ENCODE results near the gene WDR47.
"Not testable (repeated sequence)": the region's sequence is repeated elsewhere in the genome, so short reads cannot be mapped to it uniquely, and the experiment has no call there.

The WDR47 gene

DNA sequence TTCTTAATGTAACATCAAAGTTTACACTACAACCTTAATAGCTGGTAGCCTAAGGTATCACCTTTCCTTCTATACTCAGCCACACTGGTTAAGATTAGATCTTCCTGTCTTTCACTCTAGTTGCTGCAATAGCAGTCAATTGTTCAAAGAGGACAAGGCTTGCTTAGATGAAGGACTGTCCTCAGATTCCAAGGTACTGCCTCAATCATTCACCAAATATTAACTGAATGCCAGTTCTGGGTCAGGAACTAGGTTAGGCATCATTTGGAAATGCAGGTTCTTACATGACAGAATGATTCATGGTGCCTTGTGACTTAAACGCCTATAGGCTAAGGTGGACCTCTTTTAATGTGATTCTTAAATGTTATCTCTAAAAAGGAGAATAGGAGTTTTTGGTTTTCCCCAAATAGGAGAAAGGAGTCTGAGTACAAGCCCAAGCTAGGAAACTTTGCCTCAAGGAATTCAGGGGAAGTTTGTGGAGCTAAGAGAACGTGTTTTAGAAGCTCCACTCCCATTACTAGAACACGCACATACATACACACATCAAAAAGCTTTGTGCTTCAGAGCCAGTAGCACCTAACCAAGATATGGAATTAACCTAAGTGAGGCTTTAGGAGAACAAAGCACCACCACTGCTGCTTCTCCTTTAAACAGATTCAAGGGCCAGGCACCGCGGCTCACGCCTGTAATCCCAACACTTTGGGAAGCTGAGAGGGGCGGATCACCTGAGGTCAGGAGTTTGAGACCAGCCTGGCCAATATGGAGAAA lies 8.5 kb upstream of the WDR47 start:
- no peak for DNase-seq

DNA sequence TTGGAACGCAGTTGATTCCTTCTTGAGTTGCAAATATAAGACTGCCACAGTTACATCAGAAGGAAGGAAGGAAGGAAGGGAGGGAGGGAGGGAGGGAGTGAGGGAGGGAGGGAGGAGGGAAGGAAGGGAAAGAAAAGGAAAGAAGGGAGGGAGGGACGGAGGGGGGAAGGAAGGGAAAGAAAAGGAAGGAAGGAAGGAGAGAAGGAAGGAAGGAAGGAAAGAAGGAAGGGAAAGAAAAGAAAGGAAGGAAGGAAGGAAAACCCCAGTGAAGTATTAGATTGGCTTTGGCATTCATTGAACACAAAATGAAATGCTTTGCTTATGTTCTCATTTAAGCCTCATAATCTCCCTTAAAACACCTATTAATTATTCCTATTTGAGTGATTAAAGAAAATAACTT lies 6.4 kb upstream of the WDR47 start:
- no peak for DNase-seq

DNA sequence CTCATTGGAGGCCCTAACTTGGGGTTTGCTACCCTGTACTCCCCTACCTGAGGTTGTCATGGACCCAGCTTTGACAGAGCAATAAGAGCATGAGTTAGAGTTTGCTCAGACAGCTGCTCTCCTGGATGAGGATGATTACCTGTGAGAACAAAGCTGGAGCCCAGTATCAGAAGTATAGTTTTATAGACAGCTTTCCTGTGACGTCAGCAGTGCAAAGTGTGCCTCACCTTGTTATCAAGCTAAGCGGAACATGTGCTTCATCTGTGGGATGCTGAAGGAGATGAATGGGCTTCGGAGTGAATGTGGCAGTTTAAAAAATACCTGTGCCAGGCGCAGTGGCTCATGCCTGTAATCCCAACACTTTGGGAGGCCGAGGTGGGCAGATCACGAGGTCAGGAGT lies 5.4 kb upstream of the WDR47 start:
- DNase-seq = no peak

DNA sequence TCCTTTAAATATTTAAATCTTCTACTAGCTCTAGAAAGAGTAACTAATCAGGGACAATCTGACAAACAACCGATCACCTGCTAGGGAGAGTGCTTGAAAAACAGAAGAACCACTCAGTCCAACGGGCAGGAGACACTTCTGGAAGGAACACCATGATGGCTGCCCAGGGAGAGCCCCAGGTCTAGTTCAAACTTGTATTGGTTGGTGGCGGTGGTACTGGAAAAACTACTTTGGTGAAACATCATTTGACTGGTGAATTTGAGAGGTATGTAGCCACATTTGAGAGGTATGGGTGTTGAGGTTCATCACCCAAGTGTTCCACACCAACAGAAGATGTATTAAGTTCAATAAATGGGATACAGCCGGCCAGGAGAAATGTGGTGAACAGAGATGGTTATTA lies 4.8 kb upstream of the WDR47 start:
- DNase-seq = no peak

DNA sequence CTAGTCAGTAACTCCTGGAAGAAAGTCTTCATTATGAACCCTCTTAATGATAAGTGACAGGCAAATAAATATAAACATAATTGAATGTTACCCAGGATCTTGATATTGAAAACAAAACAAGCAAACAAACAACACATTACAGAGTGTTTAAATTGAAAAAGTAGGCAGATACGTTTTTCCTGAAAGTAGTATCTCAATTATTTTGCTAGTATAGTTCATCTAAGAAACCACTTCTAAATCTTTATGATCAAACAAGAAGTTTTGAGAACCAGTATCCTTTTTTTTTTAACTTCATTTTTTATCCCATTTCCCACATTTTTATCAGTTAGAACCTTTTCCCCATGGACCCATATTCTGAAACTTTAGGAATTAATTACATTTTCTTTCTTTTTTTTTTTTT lies 3.7 kb upstream of the WDR47 start:
- no peak for DNase-seq

DNA sequence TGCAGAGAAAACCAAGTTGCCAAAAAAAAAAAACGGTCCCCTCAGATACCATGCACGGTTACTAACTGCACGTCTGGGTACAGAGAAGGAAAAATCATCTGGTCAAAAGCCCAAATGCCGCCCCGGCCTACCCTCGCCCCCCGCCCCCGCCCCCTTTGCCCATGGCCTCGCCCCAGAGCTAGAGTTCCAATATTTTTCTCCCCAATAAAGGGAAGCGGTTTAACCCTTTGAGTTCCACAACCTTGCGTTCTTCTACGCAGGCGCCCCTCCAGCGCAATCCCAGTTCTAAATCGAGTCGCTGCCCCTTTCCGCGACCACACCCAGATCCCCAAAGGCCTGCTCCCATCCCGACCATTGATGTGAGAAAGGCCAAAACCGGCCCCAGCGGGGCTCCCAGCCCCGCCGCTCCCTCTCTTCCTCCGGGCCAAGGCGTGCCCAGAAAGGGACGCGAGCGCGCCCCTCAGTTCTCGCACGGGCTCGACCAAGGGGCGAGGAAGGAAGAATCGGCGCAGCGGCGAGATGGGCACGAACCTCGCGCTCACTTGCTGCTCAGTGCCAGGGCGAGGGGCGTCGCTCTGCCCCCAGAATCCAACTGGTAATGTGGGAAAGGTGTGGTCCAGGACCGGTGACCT lies 797 bp downstream of the WDR47 start:
- DNase-seq = peak; percentile 18

DNA sequence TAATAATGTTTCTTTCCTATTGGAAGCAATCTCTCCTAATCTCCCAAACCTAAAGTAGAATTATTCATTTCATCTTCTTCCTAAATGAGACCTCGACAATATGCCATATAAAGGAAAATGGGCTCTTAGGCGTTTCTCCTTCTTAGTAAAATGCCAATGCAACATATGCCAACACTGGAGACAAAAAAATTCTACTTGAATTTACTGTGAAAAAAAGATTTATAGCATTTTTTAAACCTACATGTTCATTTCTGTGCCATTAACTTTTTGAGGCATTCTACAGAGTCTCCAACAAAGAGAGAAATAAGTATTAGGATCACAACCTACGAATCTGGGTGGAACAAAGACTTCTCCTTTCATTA lies 1.3 kb downstream of the WDR47 start:
- DNase-seq = no peak

DNA sequence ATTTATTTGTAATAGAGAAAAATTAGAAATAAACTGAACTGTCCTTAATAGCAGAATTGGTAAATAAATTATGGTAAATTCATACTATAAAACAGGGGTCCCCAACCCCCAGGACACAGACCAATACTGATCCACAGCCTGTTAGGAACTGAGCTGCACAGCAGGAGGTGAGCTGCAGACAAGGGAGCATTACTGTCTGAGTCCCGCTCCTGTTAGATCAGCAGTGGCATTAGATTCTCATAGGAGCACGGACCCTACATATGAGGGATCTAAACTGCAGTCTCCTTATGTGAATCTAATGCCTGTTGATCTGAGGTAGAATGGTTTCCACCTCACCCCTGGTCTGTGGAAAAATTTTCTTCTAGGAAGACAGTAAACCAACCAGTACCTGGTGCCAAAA lies 7.5 kb downstream of the WDR47 start:
- no peak for DNase-seq

DNA sequence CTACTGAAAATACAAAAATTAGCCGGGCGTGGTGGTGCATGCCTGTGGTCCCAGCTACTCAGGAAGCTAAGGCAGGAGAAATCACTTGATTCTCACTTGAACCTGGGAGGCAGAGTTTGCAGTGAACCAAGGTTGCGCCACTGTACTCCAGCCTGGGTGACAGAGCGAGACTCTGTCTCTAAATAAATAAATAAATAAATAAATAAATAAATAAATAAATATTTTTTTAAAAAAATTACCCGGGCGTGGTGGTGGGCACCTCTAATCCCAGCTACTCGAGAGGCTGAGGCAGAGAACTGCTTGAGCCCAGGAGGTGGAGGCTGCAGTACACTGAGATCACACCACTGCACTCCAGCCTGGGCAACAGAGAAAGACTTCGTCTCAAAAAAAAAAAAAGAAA lies 12.4 kb downstream of the WDR47 start:
- not testable (repeated sequence) for DNase-seq

DNA sequence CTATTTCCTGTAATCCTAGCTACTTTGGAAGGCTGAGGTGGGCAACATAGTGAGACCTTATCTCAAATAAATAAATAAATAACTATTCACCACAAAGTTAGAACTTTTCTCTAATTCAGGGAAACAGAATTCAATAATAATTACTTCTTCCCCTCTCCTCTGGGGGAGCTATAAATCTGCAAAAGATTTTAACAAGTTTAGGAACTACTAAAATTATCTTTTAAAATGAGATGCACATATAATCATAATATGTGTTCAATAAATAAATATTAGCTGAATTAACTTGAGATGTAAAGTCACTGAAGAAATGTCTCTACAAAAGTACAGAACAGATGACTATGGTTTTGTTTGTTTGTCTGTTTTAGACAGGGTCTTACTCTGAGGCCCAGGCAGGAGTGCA lies 14.1 kb downstream of the WDR47 start:
- no peak for DNase-seq

DNA sequence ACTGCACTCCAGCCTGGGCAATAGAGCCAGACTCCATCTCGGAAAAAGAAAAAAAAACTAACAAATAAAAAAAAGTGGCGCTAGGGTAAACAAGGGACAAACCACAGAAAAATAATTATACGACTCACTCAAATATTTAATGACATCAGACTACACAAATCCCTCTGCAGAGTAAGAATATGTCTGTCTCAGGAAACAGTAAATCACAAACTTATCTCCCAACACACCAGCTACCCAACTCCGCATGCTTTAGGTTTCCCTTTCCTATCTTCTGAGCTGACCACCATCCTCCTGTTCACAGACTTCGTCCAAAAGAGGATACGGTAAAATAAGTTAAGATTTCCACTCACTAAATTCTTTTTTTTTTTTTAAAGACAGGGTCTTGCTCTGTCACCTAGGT lies 16.2 kb downstream of the WDR47 start:
- DNase-seq = no peak

DNA sequence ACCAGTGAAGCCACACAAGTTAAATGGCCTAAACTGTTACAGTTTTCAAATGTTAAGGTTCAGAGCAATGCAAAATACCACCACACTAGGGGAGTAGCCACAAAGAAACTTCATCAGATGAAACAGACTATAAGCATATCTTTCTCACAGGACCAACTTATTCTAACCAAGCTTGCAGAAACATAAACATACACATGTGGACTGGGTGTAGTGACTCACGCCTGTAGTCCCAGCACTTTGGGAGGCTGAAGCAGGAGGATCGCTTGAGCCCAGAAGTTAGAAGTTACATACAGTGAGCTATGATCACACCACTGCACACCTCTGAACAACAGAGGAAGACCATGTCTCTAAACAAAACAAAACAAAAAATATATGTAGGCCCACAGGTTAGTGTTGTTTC lies 17.3 kb downstream of the WDR47 start:
- DNase-seq = no peak

DNA sequence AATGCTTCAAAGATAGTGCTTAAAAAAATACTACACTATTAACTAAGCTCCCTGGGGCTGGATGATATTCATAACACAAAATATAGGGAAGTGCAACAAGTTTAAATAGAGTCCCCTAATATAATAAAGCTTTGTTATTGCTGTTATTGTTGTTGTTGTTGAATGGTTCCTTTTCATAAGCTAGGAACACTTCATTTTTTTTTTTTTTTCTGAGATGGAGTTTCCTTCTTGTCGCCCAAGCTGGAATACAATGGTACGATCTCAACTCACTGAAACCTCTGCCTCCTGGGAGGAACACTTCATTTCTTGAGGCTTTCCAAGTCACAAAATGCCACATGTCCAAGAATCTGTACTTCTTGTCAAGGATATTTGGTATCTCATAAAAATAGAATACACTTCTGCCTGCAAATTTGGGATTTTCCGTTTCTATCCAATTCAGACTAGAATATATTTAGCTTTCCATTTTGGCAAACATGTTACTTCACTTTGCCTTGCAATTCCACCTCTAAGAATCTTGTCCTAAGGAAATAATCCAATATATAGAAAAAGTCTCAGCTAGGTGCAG lies 21.1 kb downstream of the WDR47 start:
- DNase-seq = no peak

DNA sequence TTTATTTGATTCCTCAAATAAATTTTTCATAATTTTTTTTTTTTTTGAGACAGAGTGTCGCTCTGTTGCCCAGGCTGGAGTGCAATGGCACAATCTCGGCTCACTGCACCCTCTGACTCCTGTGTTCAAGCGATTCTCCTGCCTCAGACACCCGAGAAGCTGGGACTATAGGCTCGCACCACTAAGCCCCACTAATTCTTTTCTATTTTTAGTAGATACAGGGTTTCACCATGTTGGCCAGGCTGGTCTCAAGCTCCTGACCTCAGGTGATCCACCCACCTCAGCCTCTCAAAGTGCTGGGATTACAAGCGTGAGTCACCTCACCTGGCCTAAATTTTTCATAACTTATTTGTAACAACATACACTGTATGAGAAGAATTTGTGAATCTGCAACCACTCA lies 24.2 kb downstream of the WDR47 start:
- not testable (repeated sequence) for DNase-seq

DNA sequence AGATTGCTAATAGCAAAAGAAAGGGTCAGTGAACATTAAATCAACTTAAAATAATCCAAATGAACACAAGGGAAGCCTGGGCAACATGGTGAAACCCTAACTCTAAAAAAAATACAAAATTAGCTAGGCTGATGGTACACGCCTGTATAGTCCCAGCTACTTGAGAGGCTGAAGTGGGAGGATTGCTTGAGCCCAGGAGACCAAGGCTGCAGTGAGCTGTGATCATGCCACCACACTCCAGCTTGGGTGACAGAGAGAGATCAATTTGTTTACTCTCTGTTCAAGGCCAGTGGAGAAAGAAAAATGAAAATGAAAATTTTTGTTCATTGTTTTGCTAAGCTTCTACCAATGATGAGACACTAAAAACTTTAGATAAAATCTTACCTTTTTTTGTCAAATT lies 24.8 kb downstream of the WDR47 start:
- no peak for DNase-seq

DNA sequence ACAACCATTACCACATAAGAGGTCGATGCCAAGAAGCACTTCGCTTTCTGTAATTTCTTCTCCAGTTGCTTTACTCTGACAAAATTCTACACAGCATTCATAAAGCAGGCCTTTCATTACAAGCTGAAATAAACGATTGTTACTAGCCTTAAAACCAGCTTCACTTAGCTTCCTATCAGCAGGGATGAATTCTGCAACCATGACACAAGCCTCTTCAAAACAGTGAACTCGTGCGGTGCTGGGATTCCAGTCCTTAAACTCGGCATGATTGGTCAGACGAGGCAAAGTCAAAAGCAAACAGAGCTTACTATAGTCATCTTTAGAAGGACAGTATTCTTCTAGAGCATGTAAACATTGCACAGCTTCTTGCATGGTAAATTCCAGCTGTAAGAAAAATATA lies 30.6 kb downstream of the WDR47 start:
- no peak for DNase-seq

DNA sequence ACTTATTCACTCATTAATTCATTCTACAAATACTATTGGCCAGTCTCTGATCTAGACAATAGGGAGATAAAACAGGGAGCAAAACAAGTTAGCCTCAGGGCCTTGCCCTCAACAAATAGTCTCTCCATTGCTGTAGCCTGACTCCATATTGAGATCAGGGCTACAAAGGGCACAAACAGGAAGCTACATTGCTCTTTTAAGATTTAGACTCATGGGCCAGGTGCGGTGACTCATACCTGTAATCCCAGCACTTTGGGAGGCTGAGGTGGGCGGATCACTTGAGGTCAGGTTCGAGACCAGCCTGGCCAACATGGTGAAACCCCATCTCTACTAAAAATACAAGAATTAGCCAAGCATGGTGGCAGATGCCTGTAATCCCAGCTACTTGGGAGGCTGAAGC lies 45.3 kb downstream of the WDR47 start:
- not testable (repeated sequence) for DNase-seq

DNA sequence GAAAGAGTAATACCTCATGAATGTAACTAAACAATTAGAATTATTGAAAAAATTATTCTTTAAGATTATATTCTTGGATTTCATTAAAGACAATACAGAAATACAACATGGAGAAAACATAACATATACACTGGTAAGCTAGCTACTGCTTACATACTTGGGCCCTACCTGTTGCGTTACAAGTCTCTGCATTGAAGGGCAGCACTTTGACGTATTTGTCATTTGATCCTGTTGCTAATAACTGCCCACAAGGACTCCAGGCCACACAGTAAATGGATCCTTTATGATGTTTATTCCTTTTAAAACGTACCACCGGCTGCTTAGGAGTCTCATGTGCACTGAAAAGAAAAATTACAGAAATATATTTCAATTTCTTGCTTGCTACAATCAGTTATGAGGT lies 58.8 kb downstream of the WDR47 start:
- DNase-seq = no peak

DNA sequence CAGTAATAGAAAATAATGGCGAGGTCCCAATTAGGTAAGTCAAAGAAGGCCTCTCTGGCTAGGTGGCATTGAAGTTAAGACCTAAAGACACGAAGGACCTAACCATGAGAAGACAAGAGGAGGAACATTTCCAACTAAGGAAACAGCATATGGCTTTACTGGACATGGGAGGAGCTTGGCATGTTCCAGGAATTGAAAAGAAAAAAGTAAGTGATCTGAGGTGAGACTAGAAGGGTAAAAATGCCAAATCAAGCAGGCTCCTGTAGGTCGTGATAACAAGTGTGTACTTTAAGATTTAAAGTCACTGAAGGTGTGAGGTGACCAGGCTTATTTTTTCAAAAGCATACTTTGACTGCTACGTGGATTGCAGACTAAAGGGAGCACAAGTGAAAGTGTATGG lies 65.2 kb downstream of the WDR47 start:
- no peak for DNase-seq

DNA sequence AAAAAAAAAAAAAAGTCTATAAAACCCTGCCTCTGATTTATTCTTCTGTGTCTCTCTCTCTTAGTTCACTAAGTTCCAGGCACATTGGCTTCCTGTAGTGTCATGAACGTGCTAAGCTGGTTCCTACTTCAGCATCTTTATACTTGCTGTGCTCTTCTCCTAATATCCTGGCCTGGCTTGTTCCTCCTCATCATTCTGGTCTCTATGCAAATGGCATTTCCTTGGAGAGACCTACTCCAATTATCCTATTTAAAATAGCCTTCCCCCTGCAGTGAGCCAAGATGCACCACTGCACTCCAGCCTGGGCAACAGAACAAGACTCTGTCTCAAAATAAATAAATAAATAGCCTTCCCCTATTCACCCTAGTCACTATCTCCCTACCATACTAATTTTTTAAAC lies 69.0 kb downstream of the WDR47 start:
- no peak for DNase-seq

DNA sequence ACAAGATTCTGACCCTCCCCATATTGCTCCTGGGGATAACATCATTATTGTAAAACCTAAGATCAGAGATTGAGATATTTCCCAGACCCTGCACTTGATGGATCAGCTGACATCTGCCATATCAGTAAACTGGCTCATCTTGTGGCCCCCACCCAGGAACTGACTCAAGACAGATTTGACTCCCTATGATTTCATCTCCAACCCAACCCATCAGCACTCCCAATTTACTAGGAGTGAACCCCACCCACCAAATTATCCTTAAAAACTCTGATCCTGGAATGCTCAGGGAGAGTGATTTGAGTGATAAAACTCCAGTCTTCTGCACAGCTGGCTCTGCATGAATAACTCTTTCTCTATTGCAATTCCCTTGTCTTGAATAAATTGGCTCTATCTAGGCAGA lies 72.6 kb downstream of the WDR47 start:
- no peak for DNase-seq

DNA sequence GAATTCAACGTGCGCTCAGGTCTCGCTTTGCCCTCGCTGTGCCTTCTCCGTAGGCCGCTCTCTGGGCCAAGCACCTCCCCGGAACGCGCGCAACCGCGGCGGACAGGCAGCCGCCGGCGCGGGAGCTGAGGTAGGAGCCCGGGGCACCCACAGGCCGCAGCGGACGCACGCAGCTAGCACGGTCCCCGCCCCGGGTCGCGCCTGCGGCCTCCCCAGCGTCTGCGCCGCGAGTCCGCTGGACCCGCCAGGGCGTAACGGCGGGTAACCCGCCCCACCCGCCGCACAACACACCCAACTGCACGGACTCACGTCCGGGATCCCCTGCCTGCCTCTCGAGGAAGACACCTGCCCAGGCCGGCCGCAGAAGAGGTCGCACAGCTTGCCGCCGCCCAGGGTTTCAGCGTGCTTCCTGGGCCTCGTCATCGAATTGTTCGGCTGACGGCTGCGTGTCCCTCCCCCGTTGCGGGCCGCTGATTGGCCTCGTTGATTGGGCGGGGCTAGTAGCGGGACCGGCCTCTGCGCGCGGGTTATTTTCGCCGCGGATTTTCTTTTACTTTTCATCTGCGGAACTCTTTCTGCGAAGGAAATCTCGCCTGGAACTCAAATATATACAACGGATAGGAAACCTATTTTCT lies 78.7 kb downstream of the WDR47 start, which contains the start of gene CLCC1:
Gene CLCC1, minus strand, starts transcription at position 433 of the 635 bp plus-strand sequence. CDS start 13,047 bp downstream, outside the sequence.
- peak; percentile 93 for DNase-seq

DNA sequence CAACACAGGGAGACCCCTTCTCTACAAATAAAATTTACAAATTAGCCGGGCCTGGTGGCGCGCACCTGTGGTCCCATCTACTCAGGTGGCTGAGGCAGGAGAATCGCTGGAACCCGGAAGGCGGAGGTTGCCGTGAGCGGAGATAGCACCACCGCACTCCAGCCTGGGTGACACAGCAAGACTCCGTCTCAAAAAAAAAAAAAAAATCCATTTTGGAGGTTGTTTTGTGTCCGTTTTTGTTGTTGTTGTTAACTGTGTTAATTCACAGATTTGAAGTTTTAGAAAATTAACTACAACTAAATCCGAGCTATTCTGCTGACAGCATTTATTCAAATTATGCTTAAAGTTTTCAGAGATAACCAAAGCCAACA lies 79.2 kb downstream of the WDR47 start:
- DNase-seq = peak; percentile 28

All from stimulated activated CD4-positive, alpha-beta T cell treated with anti-CD3 and anti-CD28 coated beads, Interleukin-4, amount 100 ng/mL, for 24 hours (primary cell).